ENCODE data around the gene ZNF835. TPM values are rescaled to one million over a fixed set of nuclear protein-coding genes. Genes with fewer than 3 reads are reported as not detected.

The ZNF835 gene
- total and polyA plus RNA-seq, 2 of the 13 experiments (the other 11 are each of a cell fraction or from before 2014, with no cell fraction given): not detected

- TF ChIP-seq ZNF792 (CRISPR knock-in tag; IDR thresholded peaks at IDR 0.05): no peak
Measured at GRCh38 chr19:56617531-56617930, 54.0 kb downstream of the ZNF835 start (continued).

- WGBS (ENCODE audit: low lambda C conversion rate): 78% methylated on average over 5 of the region's 5 CpGs
- no peaks in the 10 kb centered on the region for H3K27me3 ChIP-seq (ENCODE audit: control insufficient read depth in 1 of 2, insufficient read depth in 2 of 2, low read length in 2 of 2)
- BruUV-seq (replicated peaks): no TSS peak
- in situ Hi-C loops (cut with HindIII; ENCODE audit: extremely low pct_ligation_motif_present, low pct_unique_long_range_greater_than_20kb) (no loop called here), intact Hi-C loops (cut with micrococcal nuclease; ENCODE audit: unreplicated experiment) (no loop called here)
- H3K36me3 ChIP-seq (replicated peaks in 1 of 2; ENCODE audit: control insufficient read depth in 1 of 2, insufficient read depth in 2 of 2, low read length in 2 of 2): 0 out of 5 replicates have a peak, but pooled peaks cover 0 to 7% of the 10 kb centered on the region in 2 experiments
- no peak for FAIRE-seq
- no peak overlapping the region for H3K9ac ChIP-seq (ENCODE audit: insufficient read depth, low read depth, low read length)
- no peak overlapping the region for H2AFZ ChIP-seq (ENCODE audit: low read length)
- DNase-seq (ENCODE audit: low spot score): no peak
- no peak for TF ChIP-seq ZBTB38 (CRISPR knock-in tag; IDR thresholded peaks at IDR 0.05)
- TF ChIP-seq ZFY (CRISPR knock-in tag; IDR thresholded peaks at IDR 0.05): no peak
- TF ChIP-seq ZNF577 (CRISPR knock-in tag; IDR thresholded peaks at IDR 0.05; ENCODE audit: borderline replicate concordance, low read depth): no peak
- H4K20me1 ChIP-seq (ENCODE audit: insufficient read depth, low read length): no peaks in the 10 kb centered on the region
- H3K4me2 ChIP-seq (ENCODE audit: low read depth, low read length): no peak overlapping the region
- H3K27ac ChIP-seq (ENCODE audit: extremely low read length, insufficient read depth, low read length): no peak overlapping the region
- H3K4me1 ChIP-seq (ENCODE audit: insufficient read depth, low read length): no peaks in the 10 kb centered on the region
- ChIA-PET POLR2A (no interaction called here), CTCF (ENCODE audit: low intra/inter-chr PET ratio, low total read pairs) (no interaction called here)
- H3K4me3 ChIP-seq (replicated peaks in 1 of 3; ENCODE audit: insufficient read depth in 1 of 3, low read depth in 2 of 3, low read length in 3 of 3): no peak overlapping the region
- no peaks in the 10 kb centered on the region for H3K79me2 ChIP-seq (ENCODE audit: insufficient read depth, low read length)
- peaks cover 67% of the 10 kb centered on the region for H3K9me3 ChIP-seq (ENCODE audit: low read length)
- ATAC-seq: no peak
Measured at GRCh38 chr19:56613639-56614038, 57.9 kb downstream of the ZNF835 start.

- no TSS peak for BruUV-seq (replicated peaks)
- FAIRE-seq: no peak
- intact Hi-C loops (cut with micrococcal nuclease; ENCODE audit: unreplicated experiment): no loop called here
- Histone ChIP-seq H3K4me1 (ENCODE audit: insufficient read depth, low read length) (no peaks in the 10 kb centered on the region), H3K4me2 (ENCODE audit: low read depth, low read length) (no peak overlapping the region), H2AFZ (ENCODE audit: low read length) (no peak overlapping the region), H3K9ac (ENCODE audit: insufficient read depth, low read depth, low read length) (no peak overlapping the region), H3K9me3 (ENCODE audit: low read length) (peaks cover 69% of the 10 kb centered on the region), H3K27ac (ENCODE audit: extremely low read length, insufficient read depth, low read length) (no peak overlapping the region), H4K20me1 (ENCODE audit: insufficient read depth, low read length) (no peaks in the 10 kb centered on the region), H3K27me3 (ENCODE audit: control insufficient read depth in 1 of 2, insufficient read depth in 2 of 2, low read length in 2 of 2) (no peaks in the 10 kb centered on the region), H3K4me3 (replicated peaks in 1 of 3; ENCODE audit: insufficient read depth in 1 of 3, low read depth in 2 of 3, low read length in 3 of 3) (no peak overlapping the region), H3K79me2 (ENCODE audit: insufficient read depth, low read length) (no peaks in the 10 kb centered on the region), H3K36me3 (replicated peaks in 1 of 2; ENCODE audit: control insufficient read depth in 1 of 2, insufficient read depth in 2 of 2, low read length in 2 of 2) (0 out of 5 replicates have a peak, but pooled peaks cover 0 to under 1% of the 10 kb centered on the region in 2 experiments)
- no peak for TF ChIP-seq TSC22D2 (CRISPR knock-in tag; IDR thresholded peaks at IDR 0.05; ENCODE audit: borderline replicate concordance)
- TF ChIP-seq MLLT10 (CRISPR knock-in tag; IDR thresholded peaks at IDR 0.05): no peak
- no peak for TF ChIP-seq SRY (CRISPR knock-in tag; IDR thresholded peaks at IDR 0.05)
- no peak for TF ChIP-seq ZNF224 (CRISPR knock-in tag; IDR thresholded peaks at IDR 0.05)
- ATAC-seq: no peak
- 100% methylated on average over 2 of the region's 2 CpGs for WGBS (ENCODE audit: low lambda C conversion rate)
- in situ Hi-C loops (cut with HindIII; ENCODE audit: extremely low pct_ligation_motif_present, low pct_unique_long_range_greater_than_20kb): no loop called here
- ChIA-PET CTCF (ENCODE audit: low intra/inter-chr PET ratio, low total read pairs) (no interaction called here), POLR2A (no interaction called here)
- no peak for DNase-seq (ENCODE audit: low spot score)
Measured at GRCh38 chr19:56612737-56613136, 58.8 kb downstream of the ZNF835 start.

Other genes starting within 250 kb of the ZNF835 start
- not detected in 2 replicates for gene ZNF667, start 194.4 kb downstream of the ZNF835 start, total RNA-seq (2016; rRNA removed; fragmentation: Illumina TruSeq; extraction: Trizol)
- not detected in 2 replicates for gene ZNF667, start 194.4 kb downstream of the ZNF835 start, polyA plus RNA-seq (2011; rRNA removed)
- gene ZNF471, start 163.9 kb downstream of the ZNF835 start, total RNA-seq (2016; rRNA removed; fragmentation: Illumina TruSeq; extraction: Trizol): not detected in 2 replicates
- not detected in 2 replicates for gene ZNF471, start 163.9 kb downstream of the ZNF835 start, polyA plus RNA-seq (2011; rRNA removed)
- not detected in 2 replicates for gene ZFP28, start 132.8 kb downstream of the ZNF835 start, total RNA-seq (2016; rRNA removed; fragmentation: Illumina TruSeq; extraction: Trizol)
- not detected in 2 replicates for gene ZFP28, start 132.8 kb downstream of the ZNF835 start, polyA plus RNA-seq (2011; rRNA removed)
- gene ZNF470, start 104.3 kb downstream of the ZNF835 start, total RNA-seq (2016; rRNA removed; fragmentation: Illumina TruSeq; extraction: Trizol): not detected in 2 replicates
- gene ZNF470, start 104.3 kb downstream of the ZNF835 start, polyA plus RNA-seq (2011; rRNA removed): not detected in 2 replicates
- 4.4 and 5.8 TPM in 2 replicates for gene ZNF71, start 76.5 kb downstream of the ZNF835 start, total RNA-seq (2016; rRNA removed; fragmentation: Illumina TruSeq; extraction: Trizol)
- gene ZNF71, start 76.5 kb downstream of the ZNF835 start, polyA plus RNA-seq (2011; rRNA removed): 2.2 and 3.2 TPM in 2 replicates
- gene SMIM17, start 28.6 kb downstream of the ZNF835 start, total RNA-seq (2016; rRNA removed; fragmentation: Illumina TruSeq; extraction: Trizol): 0.49 and 0.53 TPM in 2 replicates
- gene SMIM17, start 28.6 kb downstream of the ZNF835 start, polyA plus RNA-seq (2011; rRNA removed): 0.16 and 0.21 TPM in 2 replicates
- 394 and 704 TPM in 2 replicates for gene PEG3, start 169.0 kb upstream of the ZNF835 start, total RNA-seq (2016; rRNA removed; fragmentation: Illumina TruSeq; extraction: Trizol)
- 207 and 217 TPM in 2 replicates for gene PEG3, start 169.0 kb upstream of the ZNF835 start, polyA plus RNA-seq (2011; rRNA removed)
- gene ZIM2, start 169.0 kb upstream of the ZNF835 start, total RNA-seq (2016; rRNA removed; fragmentation: Illumina TruSeq; extraction: Trizol): 4.4 and 10.3 TPM in 2 replicates
- 5.4 and 7.2 TPM in 2 replicates for gene ZIM2, start 169.0 kb upstream of the ZNF835 start, polyA plus RNA-seq (2011; rRNA removed)